ENCODE data around the gene FARS2. TPM values are rescaled to one million over a fixed set of nuclear protein-coding genes. Genes with fewer than 3 reads are reported as not detected.
"Not testable (repeated sequence)": the region's sequence is repeated elsewhere in the genome, so short reads cannot be mapped to it uniquely, and the experiment has no call there.

Gene FARS2
- total RNA-seq, 1 donor from 2014 or later = 18.3 TPM

DNA sequence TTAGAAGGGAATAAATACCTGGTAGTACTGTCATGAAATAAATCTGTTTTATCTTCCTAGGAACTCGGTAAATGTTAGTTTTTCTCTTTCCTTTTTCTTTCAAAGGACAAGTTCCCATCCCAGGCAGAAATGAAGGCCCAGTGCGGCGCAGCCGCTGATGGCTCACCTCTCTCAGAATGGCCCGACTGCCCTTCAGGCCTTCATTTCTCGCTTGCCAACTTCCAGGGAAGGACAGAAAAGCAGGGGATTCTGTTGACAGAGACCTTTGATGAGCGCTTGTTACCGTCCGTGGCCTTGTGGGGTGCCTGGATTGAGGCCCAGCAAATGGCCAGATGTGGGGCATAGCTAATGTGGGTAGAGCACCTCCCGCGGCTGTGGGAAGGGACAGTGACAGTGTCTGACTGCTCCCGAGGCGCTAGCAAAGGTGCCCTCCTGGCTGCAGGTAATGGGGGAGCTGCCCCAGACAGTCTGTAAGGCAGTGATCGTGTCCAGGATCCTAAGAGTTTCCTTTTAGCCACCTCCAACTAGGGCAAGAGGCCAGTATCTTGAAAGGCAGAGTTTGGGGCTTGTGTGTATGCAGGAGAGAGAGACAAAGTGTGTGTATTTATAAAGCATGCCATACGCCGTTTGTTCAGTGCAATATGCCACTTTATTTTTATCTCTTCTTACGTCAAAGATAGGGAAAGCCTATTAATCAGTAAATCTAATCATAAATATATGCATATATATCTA lies 391.3 kb downstream of the FARS2 start:
- TF ChIP-seq, protein P1, sequence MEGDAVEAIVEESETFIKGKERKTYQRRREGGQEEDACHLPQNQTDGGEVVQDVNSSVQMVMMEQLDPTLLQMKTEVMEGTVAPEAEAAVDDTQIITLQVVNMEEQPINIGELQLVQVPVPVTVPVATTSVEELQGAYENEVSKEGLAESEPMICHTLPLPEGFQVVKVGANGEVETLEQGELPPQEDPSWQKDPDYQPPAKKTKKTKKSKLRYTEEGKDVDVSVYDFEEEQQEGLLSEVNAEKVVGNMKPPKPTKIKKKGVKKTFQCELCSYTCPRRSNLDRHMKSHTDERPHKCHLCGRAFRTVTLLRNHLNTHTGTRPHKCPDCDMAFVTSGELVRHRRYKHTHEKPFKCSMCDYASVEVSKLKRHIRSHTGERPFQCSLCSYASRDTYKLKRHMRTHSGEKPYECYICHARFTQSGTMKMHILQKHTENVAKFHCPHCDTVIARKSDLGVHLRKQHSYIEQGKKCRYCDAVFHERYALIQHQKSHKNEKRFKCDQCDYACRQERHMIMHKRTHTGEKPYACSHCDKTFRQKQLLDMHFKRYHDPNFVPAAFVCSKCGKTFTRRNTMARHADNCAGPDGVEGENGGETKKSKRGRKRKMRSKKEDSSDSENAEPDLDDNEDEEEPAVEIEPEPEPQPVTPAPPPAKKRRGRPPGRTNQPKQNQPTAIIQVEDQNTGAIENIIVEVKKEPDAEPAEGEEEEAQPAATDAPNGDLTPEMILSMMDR (IDR thresholded peaks at IDR 0.05) = no peak
- Histone ChIP-seq H3K27ac (no peak overlapping the region), H3K4me3 (no peak overlapping the region), H3K4me1 (no peaks in the 10 kb centered on the region), H3K27me3 (no peaks in the 10 kb centered on the region), H3K9me3 (no peaks in the 10 kb centered on the region), H3K36me3 (no peaks in the 10 kb centered on the region)
- no peak for DNase-seq
- intact Hi-C loops (cut with DNase I) = no loop called here
- ATAC-seq = no peak

DNA sequence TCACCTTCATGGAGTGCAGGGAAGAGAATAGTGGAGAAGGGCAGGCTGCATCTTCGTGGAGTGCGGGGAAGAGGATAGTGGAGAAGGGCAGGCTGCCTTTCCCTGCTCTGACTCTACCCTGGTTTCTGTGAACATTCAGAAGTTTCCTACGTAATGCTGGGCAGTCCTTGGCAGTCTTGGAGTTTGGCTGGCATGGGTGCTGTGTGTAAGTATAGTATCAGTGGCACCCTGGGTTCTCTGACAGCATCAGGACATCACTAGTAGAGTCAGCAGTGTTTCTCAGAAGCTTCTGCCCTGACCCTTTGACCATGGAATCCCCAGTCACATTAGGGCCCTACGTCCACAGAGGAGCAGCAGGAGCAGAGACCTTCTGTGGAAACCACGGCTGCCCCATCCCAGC lies 392.5 kb downstream of the FARS2 start:
- ATAC-seq (no peak), DNase-seq (no peak)
- TF ChIP-seq, protein P1 (IDR thresholded peaks at IDR 0.05) = no peak
- Histone ChIP-seq H3K4me3 (no peak overlapping the region), H3K27me3 (no peaks in the 10 kb centered on the region), H3K4me1 (no peaks in the 10 kb centered on the region), H3K36me3 (no peaks in the 10 kb centered on the region), H3K9me3 (no peaks in the 10 kb centered on the region), H3K27ac (no peak overlapping the region)
- intact Hi-C loops (cut with DNase I) = no loop called here

DNA sequence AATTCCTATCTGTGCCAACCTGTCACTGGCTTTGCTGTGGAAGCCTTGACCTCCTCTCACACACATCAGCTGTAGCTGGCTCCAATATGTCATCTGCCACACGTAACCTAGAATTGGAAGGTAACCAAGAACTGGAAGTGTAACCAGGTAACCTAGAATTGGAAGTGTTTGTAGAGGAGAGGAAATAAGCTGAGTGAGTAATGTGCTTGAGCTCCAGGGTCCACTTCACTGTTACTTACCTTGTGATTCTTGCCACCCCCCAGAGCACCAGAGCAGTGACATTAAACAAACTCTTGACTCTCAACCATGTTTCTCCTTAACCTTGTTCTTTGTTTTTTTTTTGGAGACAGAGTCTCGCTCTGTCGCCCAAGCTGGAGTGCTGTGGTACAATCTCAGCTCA lies 394.9 kb downstream of the FARS2 start:
- Histone ChIP-seq H3K9me3 (no peaks in the 10 kb centered on the region), H3K27me3 (no peaks in the 10 kb centered on the region), H3K4me3 (no peak overlapping the region), H3K27ac (no peak overlapping the region), H3K4me1 (no peaks in the 10 kb centered on the region), H3K36me3 (no peaks in the 10 kb centered on the region)
- intact Hi-C loops (cut with DNase I) = no loop called here
- DNase-seq (no peak), ATAC-seq (peak; percentile 84)
- TF ChIP-seq, protein P1 (IDR thresholded peaks at IDR 0.05) = no peak

DNA sequence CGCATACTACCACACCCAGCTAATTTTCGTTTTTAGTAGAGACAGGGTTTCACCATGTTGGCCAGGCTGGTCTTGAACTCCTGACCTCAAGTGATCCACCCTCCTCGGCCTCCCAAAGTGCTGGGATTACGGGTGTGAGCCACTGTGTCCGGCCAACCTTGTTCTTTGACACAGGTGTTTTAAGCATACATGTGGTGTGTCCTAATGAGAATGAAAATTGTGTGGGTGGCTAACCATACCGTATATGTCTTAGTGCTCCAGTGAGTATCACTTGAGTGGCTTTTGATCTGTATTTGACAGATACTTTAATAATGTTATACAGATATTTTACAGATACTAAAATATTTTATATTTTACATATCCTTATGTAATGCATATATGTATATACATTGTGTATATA lies 395.4 kb downstream of the FARS2 start:
- DNase-seq; H3K27ac ChIP-seq; ATAC-seq; H3K27me3 ChIP-seq; H3K9me3 ChIP-seq; H3K4me3 ChIP-seq; H3K36me3 ChIP-seq; H3K4me1 ChIP-seq; intact Hi-C loops (cut with DNase I): not testable (repeated sequence)

DNA sequence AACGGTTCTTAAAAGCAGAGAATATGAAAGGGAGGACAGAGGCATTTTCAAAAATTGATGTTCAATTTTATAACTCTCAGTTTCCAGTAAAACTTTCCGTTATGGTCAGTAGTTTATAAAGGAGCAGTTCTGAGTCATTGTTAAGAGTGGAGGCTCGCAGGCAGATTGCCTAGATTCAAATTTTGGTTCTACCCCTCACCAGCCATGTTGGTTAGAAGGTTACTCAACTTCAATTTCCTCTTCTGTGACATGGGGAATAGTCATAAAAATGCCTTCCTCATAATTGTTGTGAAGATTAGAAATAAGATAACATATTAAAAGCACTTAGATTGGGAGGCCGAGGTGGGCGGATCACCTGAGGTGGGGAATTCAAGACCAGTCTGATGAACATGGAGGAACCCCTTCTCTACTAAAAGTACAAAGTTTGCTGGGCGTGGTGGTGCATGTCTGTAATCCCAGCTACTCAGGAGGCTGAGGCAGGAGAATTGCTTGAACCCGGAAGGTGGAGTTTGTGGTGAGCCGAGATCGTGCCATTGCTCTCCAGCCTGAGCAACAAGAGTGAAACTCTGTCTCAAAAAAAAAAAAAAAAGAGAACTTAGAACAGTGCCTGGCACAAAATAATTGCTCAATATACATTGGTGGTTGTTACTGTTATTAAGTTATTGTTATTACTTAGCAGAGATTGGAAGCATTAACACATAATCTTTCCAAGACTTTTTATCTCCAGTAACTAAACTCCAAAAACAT lies 396.5 kb downstream of the FARS2 start:
- Histone ChIP-seq H3K9me3 (no peaks in the 10 kb centered on the region), H3K4me3 (no peak overlapping the region), H3K27ac (no peak overlapping the region), H3K27me3 (no peaks in the 10 kb centered on the region), H3K4me1 (no peaks in the 10 kb centered on the region), H3K36me3 (no peaks in the 10 kb centered on the region)
- DNase-seq (no peak), ATAC-seq (peak; percentile 37)
- TF ChIP-seq, protein P1 (IDR thresholded peaks at IDR 0.05) = no peak
- intact Hi-C loops (cut with DNase I) = no loop called here

DNA sequence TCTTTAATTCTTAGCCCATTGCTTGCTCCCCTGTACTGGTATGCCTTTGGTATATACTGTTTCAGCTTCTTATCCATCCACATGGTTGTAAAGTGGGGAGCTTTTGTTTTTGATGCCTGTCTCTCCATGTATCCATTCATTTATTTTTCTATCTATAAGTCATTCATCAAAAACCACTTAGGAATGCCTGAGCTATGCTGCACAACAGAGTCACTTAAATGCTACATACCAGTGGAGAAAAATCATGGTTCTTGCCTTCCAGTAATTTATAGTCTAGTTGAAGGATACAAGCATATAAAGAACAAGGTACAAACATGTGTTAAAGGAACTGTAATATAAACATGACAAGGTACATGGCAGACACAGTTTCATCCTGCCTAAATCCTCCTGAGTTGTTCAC lies 398.2 kb downstream of the FARS2 start:
- TF ChIP-seq, protein P1 (IDR thresholded peaks at IDR 0.05) = no peak
- DNase-seq = no peak
- no peak for ATAC-seq
- H3K36me3 ChIP-seq = no peaks in the 10 kb centered on the region
- H3K4me3 ChIP-seq = no peak overlapping the region
- no peaks in the 10 kb centered on the region for H3K9me3 ChIP-seq
- intact Hi-C loops (cut with DNase I) = no loop called here
- H3K27me3 ChIP-seq = no peaks in the 10 kb centered on the region
- no peak overlapping the region for H3K27ac ChIP-seq
- no peaks in the 10 kb centered on the region for H3K4me1 ChIP-seq

Measured in upper lobe of right lung (tissue), 1 donor.